Activated T-helper 1 cell treated with anti-CD3 and anti-CD28 coated beads, Interleukin-12 subunit alpha, Interleukin-12 subunit beta, Interleukin-2, Interleukin-4 antibody, amounts not matched to agents 30 ng/mL and 10 ng/mL and 1 ng/mL, durations not matched to agents 14 hours and 24 hours and 36 hours (primary cell): ENCODE results near the gene POTEI. TPM values are rescaled to one million over a fixed set of nuclear protein-coding genes. Genes with fewer than 3 reads are reported as not detected.
"Not testable (repeated sequence)": the region's sequence is repeated elsewhere in the genome, so short reads cannot be mapped to it uniquely, and the experiment has no call there.

Source experiments
- DNase-seq: peaks from one replicate; pipeline ENCODE4 v3.0.0; 2021; ENCODE audit warnings: low spot score
- H3K27ac Mint-ChIP-seq: one replicate; pipeline ENCODE4 v1.8.0; 2021; ENCODE audit warnings: mild to moderate bottlenecking, mixed read lengths
- H3K27me3 Mint-ChIP-seq: one replicate; pipeline ENCODE4 v1.8.0; 2022; ENCODE audit warnings: mild to moderate bottlenecking, moderate library complexity, mixed read lengths; ENCODE audit not compliant: insufficient read depth
- H3K36me3 Mint-ChIP-seq: one replicate; pipeline ENCODE4 v1.8.0; 2021; ENCODE audit warnings: low read depth, mixed read lengths
- H3K4me1 Mint-ChIP-seq: one replicate; pipeline ENCODE4 v1.8.0; 2021; ENCODE audit warnings: low read depth, mixed read lengths
- H3K4me3 Mint-ChIP-seq: one replicate; pipeline ENCODE4 v1.8.0; 2021; ENCODE audit warnings: mild to moderate bottlenecking, moderate library complexity, mixed read lengths
- H3K9me3 Mint-ChIP-seq: one replicate; pipeline ENCODE4 v1.8.0; 2021; ENCODE audit warnings: mixed read lengths
- intact Hi-C: fragments of 100-400 bp; cut with micrococcal nuclease; formaldehyde crosslinking; loops from one replicate; pipeline ENCODE4 v1.15.1; 2024
- total RNA-seq: library from RNA; stranded (reverse); gene quantifications from 2 replicates; pipeline ENCODE4 v1.2.3, GENCODE V29; 2022

The POTEI gene
- total RNA-seq, 1 donor from 2014 or later, result not detected

DNA sequence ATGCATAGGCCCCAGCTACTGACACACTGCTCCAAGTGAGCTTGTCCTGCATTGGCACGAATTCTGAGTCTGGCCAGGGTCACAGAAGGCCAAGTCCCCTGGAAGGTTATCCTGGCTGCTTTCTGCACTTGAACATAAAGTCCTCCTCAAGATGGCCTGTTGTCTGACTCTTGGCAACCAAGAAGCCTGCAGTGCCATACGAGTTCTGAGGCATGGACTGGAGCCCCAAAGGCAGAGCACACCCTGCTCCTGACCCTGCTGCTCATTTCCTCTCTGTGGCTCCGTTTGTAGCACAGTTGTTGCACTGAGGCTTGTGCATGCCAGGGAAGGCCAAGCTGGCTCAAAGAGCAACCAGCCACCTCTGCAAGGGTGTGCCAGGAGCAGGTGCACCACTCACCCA is 57.9 kb downstream of the POTEI start:
- H3K4me3 Mint-ChIP-seq, intact Hi-C loops, H3K27ac Mint-ChIP-seq, H3K27me3 Mint-ChIP-seq, H3K4me1 Mint-ChIP-seq, H3K36me3 Mint-ChIP-seq, DNase-seq, H3K9me3 Mint-ChIP-seq: not testable (repeated sequence)

DNA sequence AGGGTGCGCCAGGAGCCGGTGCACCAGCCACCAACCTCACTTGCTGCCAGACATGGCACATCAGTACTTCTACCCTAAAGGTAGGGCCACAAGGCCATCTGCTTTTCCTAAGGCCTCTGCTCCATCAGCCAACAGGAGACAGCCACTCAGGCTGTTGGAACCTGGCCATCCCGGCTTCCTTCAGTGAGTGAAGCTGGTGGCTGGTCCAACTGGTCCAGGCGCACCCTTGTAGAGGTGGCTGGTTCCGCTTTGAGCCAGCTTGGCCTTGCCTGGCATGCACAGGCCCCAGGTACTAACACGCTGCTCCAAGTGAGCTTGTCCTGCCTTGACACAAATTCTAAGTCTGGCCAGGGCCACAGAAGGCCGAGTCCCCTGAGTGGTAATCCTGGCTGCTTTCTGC is 58.8 kb downstream of the POTEI start:
- H3K4me1 Mint-ChIP-seq, H3K27ac Mint-ChIP-seq, intact Hi-C loops, H3K27me3 Mint-ChIP-seq, DNase-seq, H3K36me3 Mint-ChIP-seq, H3K4me3 Mint-ChIP-seq, H3K9me3 Mint-ChIP-seq: not testable (repeated sequence)

DNA sequence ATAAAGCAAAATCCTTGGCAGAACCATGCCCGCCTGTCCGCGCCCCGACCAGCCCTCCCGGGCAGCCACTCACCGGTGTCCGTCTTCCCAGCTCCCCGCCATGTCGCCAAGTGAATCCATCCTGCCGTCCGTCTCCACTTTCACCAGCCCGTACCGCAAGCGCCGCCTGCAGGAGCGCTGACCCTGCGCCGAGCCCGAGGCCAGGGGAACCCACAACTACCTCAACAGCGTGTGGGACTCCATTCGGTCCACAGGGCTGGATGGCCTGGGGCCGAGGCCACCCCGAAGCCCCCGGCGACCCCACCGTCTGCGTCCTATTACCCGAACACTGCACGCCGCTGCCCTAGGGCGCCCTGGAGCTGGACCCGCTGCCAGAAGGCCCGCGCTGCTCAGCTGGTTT is 81.5 kb downstream of the POTEI start:
- Mint-ChIP-seq H3K4me3 (peak overlapping the region; percentile 45), H3K27me3 (peaks cover 13% of the 10 kb centered on the region)
- DNase-seq, H3K9me3 Mint-ChIP-seq, H3K27ac Mint-ChIP-seq, H3K36me3 Mint-ChIP-seq, intact Hi-C loops, H3K4me1 Mint-ChIP-seq: not testable (repeated sequence)

DNA sequence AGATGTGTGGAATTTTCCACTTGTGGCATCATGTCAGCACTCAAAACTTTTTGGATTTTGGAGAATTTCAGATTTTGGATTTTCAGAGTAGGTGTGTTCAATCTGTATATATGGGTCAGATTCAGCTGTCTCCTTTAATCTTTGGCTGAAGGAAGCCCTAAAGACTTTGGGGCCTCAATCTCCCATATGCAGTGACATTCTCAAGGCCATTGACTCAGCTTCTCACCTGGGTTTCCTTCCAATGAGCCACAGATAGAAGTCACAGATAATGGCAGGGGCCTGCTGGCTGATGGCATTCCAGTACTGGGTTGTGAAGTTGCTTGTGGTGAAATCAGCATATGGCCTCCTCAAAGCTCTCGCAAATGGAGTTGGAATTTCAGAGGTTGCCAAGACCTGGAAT is 90.3 kb downstream of the POTEI start:
- H3K9me3 Mint-ChIP-seq, H3K36me3 Mint-ChIP-seq, H3K27ac Mint-ChIP-seq, H3K4me3 Mint-ChIP-seq, H3K4me1 Mint-ChIP-seq, H3K27me3 Mint-ChIP-seq, DNase-seq, intact Hi-C loops: not testable (repeated sequence)

GRCh38 chr2:130416693-130417092 is 92.4 kb downstream of the POTEI start:
- H3K27me3 Mint-ChIP-seq, DNase-seq, H3K9me3 Mint-ChIP-seq, intact Hi-C loops, H3K4me1 Mint-ChIP-seq, H3K36me3 Mint-ChIP-seq, H3K27ac Mint-ChIP-seq, H3K4me3 Mint-ChIP-seq: not testable (repeated sequence)

Other genes with a start within 250 kb of the POTEI start
- gene IMP4, start 166.4 kb downstream of the POTEI start, total RNA-seq, result 169 and 184 TPM in 2 replicates
- gene PTPN18, start 153.3 kb downstream of the POTEI start, total RNA-seq, result 66.9 and 68.9 TPM in 2 replicates
- gene CFC1B, start 11.9 kb upstream of the POTEI start, total RNA-seq, result not detected in 2 replicates
- gene CFC1, start 90.2 kb upstream of the POTEI start, total RNA-seq, result not detected in 2 replicates
- not detected in 2 replicates for gene POTEJ, start 102.1 kb upstream of the POTEI start, total RNA-seq
- not detected in 2 replicates for gene GPR148, start 219.7 kb upstream of the POTEI start, total RNA-seq
- not detected in 2 replicates for gene AMER3, start 246.2 kb upstream of the POTEI start, total RNA-seq